Measurements from ENCODE around the gene CLN6. TPM values are rescaled to one million over a fixed set of nuclear protein-coding genes. Genes with fewer than 3 reads are reported as not detected.

The CLN6 gene
- total RNA-seq, 1 donor from 2014 or later, result 31.5 TPM

GRCh38 chr15:68206711-68207151, 22.8 kb downstream of the CLN6 start:
- DNase-seq (no peak), ATAC-seq (no peak)
- H3K27ac ChIP-seq, result no peak overlapping the region
- H3K4me1 ChIP-seq, result peaks cover 29% of the 10 kb centered on the region
- H3K27me3 ChIP-seq, result no peaks in the 10 kb centered on the region
- H3K9me3 ChIP-seq, result no peaks in the 10 kb centered on the region
- intact Hi-C loops (cut with DNase I), result no loop called here
- H3K4me3 ChIP-seq, result no peak overlapping the region
- no peak for TF ChIP-seq CTCF (IDR thresholded peaks at IDR 0.05)
- no peaks in the 10 kb centered on the region for H3K36me3 ChIP-seq

- DNase-seq (peak; percentile 81), ATAC-seq (peak; percentile 87)
- TF ChIP-seq CTCF (IDR thresholded peaks at IDR 0.05), result no peak
- Histone ChIP-seq H3K36me3 (no peaks in the 10 kb centered on the region), H3K9me3 (no peaks in the 10 kb centered on the region), H3K4me1 (peaks cover 29% of the 10 kb centered on the region), H3K4me3 (peak overlapping the region; percentile 36), H3K27me3 (no peaks in the 10 kb centered on the region), H3K27ac (peak overlapping the region; percentile 66)
- intact Hi-C loops (cut with DNase I), result no loop called here
Observed at GRCh38 chr15:68205954-68206539, 23.5 kb downstream of the CLN6 start.

GRCh38 chr15:68205558-68205944, 24.0 kb downstream of the CLN6 start:
- intact Hi-C loops (cut with DNase I), result no loop called here
- peak overlapping the region; percentile 36 for H3K4me3 ChIP-seq
- no peak for TF ChIP-seq CTCF (IDR thresholded peaks at IDR 0.05)
- no peaks in the 10 kb centered on the region for H3K9me3 ChIP-seq
- ATAC-seq, result no peak
- H3K27me3 ChIP-seq, result no peaks in the 10 kb centered on the region
- no peaks in the 10 kb centered on the region for H3K36me3 ChIP-seq
- DNase-seq, result no peak
- peaks cover 25% of the 10 kb centered on the region for H3K4me1 ChIP-seq
- H3K27ac ChIP-seq, result peak overlapping the region; percentile 66

GRCh38 chr15:68204776-68205557, 24.6 kb downstream of the CLN6 start, which contains the start of gene CALML4:
Gene CALML4 (minus strand): TSS chr15:68205332. CDS start chr15:68205247, 85 bp downstream.
- H3K9me3 ChIP-seq, result no peaks in the 10 kb centered on the region

GRCh38 chr15:68204361-68204760, 25.2 kb downstream of the CLN6 start:
- peak overlapping the region; percentile 66 for H3K27ac ChIP-seq
- ATAC-seq (no peak), DNase-seq (no peak)
- no peaks in the 10 kb centered on the region for H3K9me3 ChIP-seq
- peaks cover 22% of the 10 kb centered on the region for H3K4me1 ChIP-seq
- intact Hi-C loops (cut with DNase I), result no loop called here
- no peak for TF ChIP-seq CTCF (IDR thresholded peaks at IDR 0.05)
- no peaks in the 10 kb centered on the region for H3K27me3 ChIP-seq
- no peaks in the 10 kb centered on the region for H3K36me3 ChIP-seq
- H3K4me3 ChIP-seq, result peak overlapping the region; percentile 36

More at GRCh38 chr15:68204776-68205557, 24.6 kb downstream of the CLN6 start, which contains the start of gene CALML4:
- H3K36me3 ChIP-seq, result no peaks in the 10 kb centered on the region
- intact Hi-C loops (cut with DNase I), result no loop called here
- no peak for TF ChIP-seq CTCF (IDR thresholded peaks at IDR 0.05)
- H3K4me1 ChIP-seq, result peaks cover 22% of the 10 kb centered on the region
- no peaks in the 10 kb centered on the region for H3K27me3 ChIP-seq
- ATAC-seq (peak; percentile 50), DNase-seq (no peak)
- peak within 1 kb of the TSS; percentile 66 for H3K27ac ChIP-seq
- peak within 1 kb of the TSS; percentile 36 for H3K4me3 ChIP-seq
